ENCODE results near the gene RNF40.

GRCh38 chr16:30777591-30778297, 15.6 kb downstream of the RNF40 start:
- TF ChIP-seq CEBPB (IDR thresholded peaks at IDR 0.05; ENCODE audit: low read depth): no peak
- 0 out of 2 replicates have a peak, but pooled peaks have one; percentile 6 for TF ChIP-seq POLR2AphosphoS5 (IDR thresholded peaks at IDR 0.05; ENCODE audit: low read depth, low read length)
- TF ChIP-seq, protein P1, sequence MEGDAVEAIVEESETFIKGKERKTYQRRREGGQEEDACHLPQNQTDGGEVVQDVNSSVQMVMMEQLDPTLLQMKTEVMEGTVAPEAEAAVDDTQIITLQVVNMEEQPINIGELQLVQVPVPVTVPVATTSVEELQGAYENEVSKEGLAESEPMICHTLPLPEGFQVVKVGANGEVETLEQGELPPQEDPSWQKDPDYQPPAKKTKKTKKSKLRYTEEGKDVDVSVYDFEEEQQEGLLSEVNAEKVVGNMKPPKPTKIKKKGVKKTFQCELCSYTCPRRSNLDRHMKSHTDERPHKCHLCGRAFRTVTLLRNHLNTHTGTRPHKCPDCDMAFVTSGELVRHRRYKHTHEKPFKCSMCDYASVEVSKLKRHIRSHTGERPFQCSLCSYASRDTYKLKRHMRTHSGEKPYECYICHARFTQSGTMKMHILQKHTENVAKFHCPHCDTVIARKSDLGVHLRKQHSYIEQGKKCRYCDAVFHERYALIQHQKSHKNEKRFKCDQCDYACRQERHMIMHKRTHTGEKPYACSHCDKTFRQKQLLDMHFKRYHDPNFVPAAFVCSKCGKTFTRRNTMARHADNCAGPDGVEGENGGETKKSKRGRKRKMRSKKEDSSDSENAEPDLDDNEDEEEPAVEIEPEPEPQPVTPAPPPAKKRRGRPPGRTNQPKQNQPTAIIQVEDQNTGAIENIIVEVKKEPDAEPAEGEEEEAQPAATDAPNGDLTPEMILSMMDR (IDR thresholded peaks at IDR 0.05 in 2 of 3, conservative IDR thresholded peaks at IDR 0.05 in 1 of 3; ENCODE audit: borderline replicate concordance in 1 of 3, insufficient read depth in 1 of 3, low read depth in 2 of 3, low read length in 2 of 3): no peak
- no peak for TF ChIP-seq POLR2A (IDR thresholded peaks at IDR 0.05; ENCODE audit: borderline replicate concordance, extremely low read depth, insufficient read depth, insufficient read length)
- no peak for TF ChIP-seq REST (IDR thresholded peaks at IDR 0.05; ENCODE audit: low read depth)
- TF ChIP-seq SP1 (IDR thresholded peaks at IDR 0.05; ENCODE audit: low read depth): no peak
- TF ChIP-seq EZH2phosphoT487 (IDR thresholded peaks at IDR 0.05; ENCODE audit: borderline replicate concordance): no peak
